HS-5 (cell line): Measurements from ENCODE around the gene DENND4C.
"Not testable (repeated sequence)": the region's sequence is repeated elsewhere in the genome, so short reads cannot be mapped to it uniquely, and the experiment has no call there.

ENCODE experiments used
- DNase-seq: peaks from one replicate; pipeline ENCODE4 v3.0.0-alpha.2; 2012; ENCODE audit warnings: low read depth

The DENND4C gene

DNA sequence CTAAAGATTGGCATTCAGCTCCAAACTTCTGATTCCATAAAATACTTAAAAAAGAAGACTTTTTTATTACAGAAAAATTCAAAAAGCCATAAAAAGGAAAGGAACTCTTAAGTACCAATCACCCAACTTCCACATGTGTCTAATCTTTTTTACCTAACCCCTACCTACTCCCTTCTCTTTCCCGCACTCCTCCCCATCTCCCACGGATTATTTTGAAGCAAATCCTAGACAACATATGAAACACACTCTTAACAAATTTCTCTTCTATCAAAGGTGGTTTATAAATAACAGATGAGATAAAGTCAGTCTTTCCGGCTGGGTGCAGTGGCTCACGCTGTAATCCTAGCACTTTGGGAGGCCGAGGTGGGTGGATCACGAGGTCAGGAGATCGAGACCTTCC lies 5.9 kb upstream of the DENND4C start:
- no peak for DNase-seq

DNA sequence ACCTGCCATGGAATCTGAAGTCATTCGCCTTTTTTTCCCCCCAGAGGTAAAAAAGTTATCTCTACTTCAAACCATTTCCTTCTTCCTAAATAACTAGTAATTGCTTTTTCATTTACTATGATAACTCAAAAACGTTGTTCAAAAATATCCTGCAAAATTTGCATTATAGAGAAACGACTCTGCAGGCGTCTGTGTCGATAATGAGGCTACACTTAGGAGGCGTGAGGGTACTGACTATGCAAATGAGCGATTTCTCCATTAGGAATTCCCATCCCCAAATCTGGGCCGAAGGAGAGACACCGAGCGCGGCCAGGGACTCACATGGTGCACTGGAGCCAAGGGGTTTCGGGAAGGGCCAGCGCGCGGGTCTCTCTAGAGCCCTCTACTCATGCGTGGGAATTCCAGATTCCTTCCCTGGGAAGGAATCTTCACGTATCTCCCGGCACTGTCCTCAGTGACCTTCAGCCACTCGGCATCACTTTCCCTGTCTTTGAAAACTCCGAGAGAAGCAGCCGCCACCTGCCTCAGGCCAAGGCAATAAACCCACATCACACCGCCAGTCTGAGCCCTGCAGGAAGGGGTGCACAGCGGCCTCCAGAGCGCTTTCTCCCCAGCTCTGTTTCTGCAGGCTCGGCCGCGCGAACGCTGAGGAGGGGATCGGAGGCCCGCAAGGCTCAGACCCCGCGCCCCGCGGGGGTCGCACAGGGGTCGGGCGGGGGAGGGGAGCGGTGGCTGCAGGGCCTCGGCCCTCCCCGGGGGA lies 718 bp upstream of the DENND4C start:
- DNase-seq = no peak

DNA sequence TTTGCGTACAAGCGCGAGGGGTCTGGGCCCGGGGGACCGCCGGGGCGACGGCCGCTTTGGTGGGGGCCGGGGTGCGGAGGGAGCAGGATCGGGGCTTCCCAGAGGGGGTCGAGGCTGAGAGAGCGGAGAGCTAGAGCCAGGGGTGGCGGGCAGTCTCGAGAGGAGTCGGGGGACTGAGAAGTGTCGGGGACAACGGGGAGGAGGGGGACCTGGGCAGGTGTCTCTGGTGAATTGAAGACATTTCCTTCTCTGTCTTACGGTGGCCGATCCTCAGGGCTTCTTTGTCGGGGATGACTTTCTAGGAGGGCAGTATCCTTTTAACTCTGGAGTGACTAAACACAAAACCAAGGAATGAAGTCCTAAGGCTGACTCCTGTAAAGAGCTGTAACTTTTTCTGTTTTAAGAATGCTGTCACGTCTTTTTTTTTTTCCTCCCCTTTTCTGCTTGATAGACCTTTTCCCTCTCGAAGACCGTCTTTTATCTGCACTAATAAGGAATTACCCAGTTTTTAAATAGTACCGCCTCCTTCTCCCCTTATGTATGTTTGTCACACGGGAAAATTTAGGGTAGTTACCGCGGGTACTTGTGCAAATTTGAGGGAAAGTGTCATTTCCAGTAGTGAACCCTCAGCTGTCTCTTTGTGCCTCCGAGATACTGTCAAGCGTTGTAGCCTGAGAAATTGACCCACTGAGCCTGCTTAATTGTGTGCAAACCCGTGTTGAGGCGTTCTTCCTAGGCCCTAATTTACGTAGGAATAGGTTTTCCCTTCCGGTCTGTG lies 822 bp downstream of the DENND4C start:
- DNase-seq = no peak

DNA sequence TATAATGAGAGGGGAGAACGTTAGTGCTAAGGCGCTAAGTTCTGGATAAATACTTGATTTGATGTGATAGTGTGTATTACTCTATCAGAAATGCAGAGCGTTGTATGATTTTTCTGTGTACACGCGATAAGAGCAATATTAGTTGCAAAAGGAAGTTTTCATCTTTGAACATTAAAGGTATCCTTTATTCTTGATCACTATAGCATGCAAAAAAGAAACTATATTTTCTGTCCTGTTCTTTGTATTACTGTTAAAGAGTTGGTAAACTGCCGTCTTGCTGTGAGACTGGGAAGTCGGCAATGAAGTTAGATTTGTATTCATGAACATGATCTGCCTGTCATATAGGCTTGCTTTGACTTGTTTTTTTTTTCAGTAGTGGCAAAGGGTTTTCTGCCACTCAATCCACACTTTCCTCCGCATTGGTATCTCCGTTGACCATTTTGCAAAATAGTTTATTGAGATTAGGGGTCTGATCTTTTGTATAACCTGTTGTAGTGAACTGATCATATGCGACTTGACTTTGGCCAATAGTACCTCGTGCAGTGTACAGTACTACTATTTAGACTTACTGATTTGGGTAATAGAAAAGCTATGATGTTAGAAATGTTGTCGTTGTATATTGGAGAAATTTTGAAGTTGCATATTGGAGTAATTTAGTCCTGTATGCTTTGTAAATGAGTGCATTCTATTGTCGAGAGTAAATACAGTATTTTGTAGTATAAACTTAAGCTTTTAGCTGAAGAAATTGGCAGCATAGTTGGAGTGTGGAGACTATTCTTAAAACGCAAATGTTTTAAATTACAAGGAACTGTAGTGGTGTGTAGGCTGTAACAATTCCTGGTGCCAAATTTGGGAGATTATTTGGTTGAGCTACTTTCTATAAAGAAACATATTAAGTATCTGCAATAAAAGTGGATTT lies 1.7 kb downstream of the DENND4C start:
- DNase-seq = no peak

DNA sequence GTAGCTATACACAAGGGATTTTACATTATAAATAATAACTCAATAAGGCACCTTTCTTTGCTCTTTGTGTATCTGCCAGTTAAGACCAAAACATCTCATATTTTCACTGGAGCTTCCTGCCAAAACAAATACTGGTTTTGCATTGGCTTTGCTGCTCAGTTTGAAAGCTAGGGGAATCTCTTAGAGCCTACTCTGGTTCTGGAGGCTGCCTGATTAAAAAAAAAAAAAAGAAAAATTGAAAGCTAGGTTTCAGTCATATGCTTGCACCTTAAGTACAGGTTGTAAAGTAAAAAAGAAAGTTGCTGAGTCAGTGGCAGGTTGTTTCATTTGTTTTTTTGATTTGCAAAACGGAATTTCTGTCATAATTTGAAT lies 2.3 kb downstream of the DENND4C start:
- DNase-seq = no peak

DNA sequence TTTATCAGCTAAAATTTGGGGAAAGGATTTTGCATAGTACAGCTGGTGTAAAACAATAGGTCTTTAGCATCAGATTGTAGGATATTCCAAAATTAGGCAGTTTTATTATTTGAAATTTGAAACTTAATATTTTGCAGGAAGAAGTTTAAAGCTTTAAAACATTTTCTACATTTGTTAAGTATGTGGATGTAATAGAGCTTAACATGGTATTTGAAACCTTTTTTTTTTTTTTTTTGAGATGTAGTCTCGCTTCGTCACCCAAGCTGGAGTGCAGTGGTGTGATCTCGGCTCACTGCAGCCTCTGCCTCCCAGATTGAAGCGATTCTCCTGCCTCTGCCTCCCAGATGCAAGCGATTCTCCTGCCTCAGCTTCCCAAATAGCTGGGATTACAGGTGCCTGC lies 2.9 kb downstream of the DENND4C start:
- DNase-seq = no peak

DNA sequence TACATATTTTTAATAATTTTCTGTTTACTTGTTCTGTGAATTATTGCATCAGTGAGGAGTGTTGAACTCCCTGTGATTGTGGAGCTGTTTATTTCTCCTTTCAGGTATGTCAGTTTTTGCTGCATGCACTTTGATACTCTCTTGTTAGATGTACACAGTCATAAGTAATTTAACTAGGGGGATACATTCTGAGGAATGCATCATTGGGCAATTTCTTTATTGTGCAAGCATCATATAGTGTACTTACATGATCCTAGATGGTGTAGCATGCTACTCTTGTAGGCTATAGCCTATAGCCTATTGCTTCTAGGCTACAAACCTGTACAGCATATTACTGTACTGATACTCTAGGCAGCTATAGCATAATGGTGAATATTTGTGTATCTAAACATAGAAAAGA lies 9.5 kb downstream of the DENND4C start:
- DNase-seq = no peak

DNA sequence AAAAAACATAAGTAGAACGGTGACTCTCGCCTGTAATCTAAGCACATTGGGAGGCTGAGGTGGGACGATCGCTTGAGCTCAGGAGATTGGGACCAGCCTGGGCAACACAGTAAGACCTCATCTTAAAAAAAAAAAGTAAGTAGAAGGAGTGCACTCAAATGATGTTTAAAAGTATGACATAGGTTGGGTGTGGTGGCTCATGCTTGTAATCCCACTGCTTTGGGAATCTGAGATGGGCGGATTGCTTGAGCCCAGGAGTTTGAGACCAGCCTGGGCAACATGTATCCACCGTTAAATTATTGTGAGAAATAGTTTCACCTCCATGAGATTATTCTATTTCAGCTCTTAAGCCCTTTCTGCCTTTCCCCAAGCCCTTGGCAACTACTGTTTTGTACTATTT lies 11.2 kb downstream of the DENND4C start:
- no peak for DNase-seq

DNA sequence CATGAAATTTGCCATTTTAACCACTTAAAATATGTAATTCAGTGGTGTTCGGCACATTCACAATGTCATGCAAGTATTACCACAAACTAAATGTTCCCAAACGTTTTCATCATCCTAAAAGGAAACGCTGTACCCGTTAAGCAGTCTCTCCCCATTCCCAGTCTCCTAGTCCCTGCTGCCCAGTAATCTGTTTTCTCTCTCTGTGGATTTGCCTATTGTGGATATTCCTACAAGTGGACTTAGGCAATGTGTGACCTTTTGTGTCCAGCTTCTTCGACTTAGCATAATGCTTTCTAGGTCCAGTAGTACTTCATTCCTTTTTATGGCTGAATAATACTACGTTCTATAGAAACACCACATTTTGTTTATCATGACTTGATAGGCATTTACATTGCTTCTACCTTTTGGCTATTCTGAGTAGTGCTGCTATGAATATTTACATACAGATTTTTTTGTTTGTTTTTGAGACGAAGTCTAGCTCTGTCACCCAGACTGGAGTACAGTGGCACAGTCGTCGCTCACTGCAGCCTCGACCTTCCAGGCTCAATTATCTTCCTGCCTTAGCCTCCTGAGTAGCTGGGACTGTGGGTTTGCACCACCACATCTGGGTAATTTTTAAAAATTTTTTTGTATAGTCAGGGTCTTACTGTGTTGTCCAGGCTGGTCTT lies 13.0 kb downstream of the DENND4C start:
- DNase-seq = no peak

DNA sequence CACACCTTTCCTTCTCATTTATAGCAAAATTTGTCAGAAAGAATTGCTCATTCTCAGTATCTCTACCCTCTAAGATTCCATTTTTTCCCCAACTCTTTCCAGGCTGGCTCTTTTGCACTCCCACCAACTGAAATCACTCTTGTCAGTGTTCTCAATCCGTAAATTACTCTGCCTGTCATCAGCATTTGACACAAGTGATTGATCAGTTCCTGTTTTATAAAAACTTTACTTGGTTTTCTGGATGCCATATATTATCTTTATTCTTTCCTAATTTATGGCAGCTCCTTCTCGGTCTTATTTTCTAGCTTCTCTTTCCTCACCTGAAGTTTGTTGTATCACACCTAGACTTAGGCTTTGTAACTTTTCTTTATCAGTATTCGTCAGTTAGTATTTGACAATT lies 16.4 kb downstream of the DENND4C start:
- DNase-seq = no peak

DNA sequence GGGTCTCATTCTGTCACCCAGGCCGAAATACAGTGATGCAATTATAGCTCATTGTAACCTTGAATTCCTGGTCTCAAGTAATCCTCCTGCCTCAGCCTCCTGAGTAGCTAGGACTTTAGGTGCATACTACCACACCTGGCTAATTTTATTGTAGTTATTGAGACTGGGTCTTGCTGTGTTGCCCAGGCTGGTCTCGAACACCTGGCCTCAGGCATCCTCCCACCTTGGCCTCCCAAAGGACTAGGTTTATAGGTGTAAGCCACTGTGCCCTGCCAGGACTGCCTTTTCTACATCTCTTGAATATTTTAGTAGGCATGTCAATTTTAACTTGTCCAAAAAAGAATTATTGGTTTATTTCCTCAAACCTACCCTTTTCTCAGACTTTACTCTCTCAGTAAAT lies 16.9 kb downstream of the DENND4C start:
- DNase-seq = no peak

DNA sequence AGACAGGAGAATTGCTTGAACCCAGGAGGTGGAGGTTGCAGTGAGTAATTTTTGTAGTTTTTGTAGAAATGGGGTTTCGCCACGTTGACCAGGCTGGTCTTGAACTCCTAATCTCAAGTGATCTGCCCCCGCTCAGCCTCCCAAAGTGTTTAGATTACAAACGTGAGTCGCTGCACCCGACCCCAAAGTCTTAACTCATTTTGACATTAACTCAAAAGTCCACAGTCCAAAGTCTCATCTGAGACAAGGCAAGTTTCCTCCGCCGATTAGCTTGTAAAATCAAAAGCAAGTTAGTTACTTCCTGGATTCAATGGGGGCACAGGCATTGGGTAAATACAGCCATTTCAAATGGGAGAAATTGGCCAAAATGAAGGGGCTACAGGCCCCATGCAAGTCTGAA lies 19.9 kb downstream of the DENND4C start:
- DNase-seq = not testable (repeated sequence)

DNA sequence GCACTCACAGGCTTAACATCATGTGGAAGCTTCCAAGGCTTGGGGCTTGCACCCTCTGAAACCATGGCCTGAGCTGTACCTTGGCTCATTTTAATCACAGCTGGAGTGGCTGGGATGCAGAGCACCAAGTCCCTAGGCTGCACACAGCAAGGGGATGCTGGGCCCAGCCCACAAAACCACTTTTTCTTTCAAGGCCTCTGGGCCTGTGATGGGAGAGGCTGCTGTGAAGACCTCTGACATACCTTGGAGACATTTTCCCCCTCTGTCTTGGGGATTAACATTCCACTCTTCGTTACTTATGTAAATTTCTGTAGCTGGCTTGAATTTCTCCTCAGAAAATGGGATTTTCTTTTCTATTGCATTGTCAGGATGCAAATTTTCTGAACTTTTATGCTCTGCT lies 20.7 kb downstream of the DENND4C start:
- DNase-seq = not testable (repeated sequence)

DNA sequence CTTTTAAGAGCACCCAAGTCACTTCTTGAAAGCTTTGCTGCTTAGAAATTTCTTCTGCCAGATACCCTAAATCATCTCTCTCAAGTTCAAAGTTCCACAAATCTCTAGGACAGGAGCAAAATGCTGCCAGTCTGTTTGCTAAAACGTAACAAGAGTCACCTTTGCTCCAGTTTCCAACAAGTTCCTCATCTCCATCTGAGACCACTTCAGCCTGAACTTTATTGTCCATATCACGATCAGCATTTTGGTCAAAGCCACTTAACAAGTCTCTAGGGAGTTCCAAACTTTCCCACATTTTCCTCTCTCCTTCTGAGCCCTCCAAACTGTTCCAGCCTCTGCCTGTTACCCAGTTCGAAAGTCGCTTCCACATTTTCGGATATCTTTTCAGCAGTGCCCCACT lies 21.1 kb downstream of the DENND4C start:
- DNase-seq = not testable (repeated sequence)

DNA sequence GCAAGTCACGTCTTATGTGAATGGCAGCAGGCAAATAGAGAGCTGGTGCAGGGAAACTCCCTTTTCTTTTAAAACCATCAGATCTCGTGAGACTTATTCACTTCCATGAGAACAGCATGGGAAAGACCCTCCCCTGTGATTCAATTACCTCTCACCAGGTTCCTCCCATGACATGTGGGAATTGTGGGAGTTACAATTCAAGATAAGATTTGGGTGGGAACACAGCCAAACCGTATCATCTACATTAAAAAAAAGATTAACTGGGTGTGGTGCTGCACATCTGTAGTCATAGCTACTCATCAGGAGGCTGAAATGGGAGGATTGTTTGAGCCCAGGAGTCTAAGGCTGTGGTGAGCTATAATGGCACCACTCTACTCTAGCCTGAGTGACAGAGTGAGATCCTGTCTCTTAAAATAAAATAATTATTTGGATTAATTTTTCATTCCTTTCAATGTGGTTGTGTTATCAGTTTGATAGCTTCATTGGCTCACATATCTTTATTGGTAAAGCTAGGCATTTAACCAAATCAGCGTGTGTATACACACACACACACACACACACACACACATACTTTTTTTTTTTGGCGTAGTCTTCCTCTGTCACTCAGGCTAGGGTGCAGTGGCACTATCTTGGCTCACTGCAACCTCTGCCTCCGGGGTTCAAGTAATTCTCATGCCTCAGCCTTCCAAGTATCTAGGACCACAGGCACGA lies 21.8 kb downstream of the DENND4C start:
- no peak for DNase-seq

DNA sequence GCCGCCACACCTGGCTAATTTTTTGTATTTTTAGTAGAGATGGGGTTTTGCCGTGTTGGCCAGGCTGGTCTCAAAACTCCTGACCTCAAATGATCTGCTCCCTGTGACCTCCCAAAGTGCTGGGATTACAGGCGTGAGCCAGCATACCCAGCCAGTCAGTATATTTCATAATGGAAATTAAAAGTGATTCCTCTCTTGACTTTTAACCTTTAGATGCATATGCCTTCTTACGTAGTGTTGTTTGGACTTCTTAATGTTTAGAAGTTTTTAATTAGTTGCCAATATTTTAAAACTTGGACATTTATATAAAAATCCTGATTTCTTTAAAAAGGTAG lies 22.4 kb downstream of the DENND4C start:
- no peak for DNase-seq

DNA sequence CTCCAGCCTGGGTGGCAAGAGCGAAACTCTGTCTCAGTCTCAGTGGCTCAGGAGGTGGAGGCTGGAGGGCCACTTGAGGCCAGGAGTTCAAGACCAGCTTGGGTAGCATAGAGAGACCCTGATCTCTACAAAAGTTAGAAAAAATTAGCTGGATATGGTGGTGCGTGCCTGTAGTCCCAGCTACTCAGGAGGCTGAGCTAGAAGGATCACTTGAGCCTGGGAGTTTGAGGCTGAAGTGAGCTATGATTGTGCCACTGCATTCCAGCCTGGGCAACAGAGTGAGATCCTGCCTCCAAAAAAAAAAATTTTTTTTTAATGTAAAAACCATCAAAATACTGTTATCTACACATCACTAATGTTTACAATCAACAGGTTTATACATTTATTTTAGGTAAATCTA lies 24.6 kb downstream of the DENND4C start:
- DNase-seq = no peak

DNA sequence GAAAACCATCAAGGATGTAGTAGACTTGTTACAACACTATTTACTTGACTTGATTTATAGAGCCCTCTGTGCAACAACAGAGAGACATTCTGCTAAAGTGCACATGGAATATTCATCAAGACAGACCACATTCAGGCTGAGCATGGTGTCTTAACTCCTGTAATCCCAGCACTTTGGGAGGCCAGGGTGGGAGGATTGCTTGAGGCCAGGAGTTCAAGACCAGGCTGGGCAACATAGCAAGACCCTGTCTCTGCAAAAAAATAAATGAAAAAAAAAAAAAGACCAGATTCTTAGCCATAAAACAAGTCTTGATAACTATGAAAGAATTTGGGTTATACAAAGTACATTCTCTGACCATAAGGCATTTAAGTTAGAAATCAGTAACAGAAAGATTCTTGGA lies 25.3 kb downstream of the DENND4C start:
- no peak for DNase-seq

DNA sequence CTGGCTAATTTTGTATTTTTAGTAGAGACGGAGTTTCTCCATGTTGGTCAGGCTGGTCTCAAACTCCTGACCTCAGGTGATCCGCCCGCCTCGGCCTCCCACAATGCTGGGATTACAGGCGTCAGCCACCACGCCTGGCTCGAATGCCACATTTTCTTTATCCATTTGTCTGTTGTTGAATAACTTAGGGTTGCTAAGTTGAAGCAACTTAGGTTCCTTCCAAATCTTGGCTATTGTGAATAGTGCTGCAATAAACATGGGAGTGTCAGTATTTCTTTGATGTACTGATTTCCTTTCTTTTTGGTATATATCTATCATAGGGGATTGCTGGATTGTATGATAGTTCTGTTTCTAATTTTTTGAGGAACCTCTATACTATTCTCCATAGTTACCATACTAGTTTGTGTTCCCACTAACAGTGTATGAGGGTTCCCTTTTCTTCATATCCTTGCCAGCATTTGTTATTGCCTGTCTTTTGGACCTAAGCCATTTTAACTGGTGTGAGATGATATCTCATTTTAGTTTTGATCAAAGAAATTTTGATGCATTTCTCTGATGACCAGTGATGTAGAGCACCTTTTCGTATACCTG lies 29.3 kb downstream of the DENND4C start:
- not testable (repeated sequence) for DNase-seq

DNA sequence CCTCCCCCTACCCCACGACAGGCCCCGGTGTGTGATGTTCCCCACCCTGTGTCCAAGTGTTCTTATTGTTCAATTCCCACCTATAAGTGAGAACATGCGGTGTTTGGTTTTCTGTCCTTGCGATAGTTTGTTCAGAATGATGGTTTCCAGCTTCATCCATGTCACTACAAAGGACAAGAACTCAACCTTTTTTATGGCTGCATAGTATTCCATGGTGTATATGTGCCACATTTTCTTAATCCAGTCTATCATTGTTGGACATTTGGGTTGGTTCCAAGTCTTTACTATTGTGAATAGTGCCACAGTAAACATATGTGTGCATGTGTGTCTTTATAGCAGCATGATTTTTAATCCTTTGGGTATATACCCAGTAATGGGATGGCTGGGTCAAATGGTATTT lies 35.1 kb downstream of the DENND4C start:
- DNase-seq = not testable (repeated sequence)

DNA sequence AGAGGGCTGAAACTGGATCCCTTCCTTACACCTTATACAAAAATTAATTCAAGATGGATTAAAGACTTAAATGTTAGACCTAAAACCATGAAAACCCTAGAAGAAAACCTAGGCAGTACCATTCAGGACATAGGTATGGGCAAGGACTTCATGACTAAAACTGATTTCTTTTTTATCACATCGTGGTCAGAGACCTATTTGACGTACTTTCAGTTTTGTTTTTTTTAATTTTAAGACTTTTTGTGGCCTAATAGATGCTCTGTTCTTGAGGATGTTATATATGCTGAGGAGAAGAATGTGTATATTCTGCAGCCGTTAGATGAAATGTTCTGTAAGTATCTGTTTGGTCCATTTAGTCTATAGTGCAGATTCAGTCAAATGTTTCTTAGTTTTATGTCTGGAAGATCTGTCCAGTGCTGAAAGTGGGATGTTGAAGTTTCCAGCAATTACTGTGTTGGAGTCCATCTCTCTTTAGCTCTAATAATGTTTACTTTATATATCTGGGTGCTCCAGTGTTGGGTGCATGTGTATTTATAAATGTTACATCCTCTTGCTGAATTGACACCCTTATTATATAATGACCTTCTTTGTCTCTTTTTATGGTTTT lies 36.4 kb downstream of the DENND4C start:
- DNase-seq = not testable (repeated sequence)
